NK-92 (cell line): ENCODE results near the gene GLI3.

ENCODE experiments used
- DNase-seq: peaks from one replicate; lab custom pipeline; 2025; ENCODE audit not compliant: unreplicated experiment; lab: John Stamatoyannopoulos, UW

GLI3 gene

GRCh38 chr7:42083284-42083683 is 153.7 kb downstream of the GLI3 start:
- DNase-seq, result no peak

- DNase-seq, result no peak
Observed at GRCh38 chr7:42082144-42082543, 154.9 kb downstream of the GLI3 start.

- no peak for DNase-seq
Observed at GRCh38 chr7:42081671-42082070, 155.3 kb downstream of the GLI3 start.

- DNase-seq, result no peak
Observed at GRCh38 chr7:42080841-42081586, 156.0 kb downstream of the GLI3 start.

- no peak for DNase-seq
Observed at GRCh38 chr7:42077271-42078135, 159.5 kb downstream of the GLI3 start.

- DNase-seq, result no peak
Observed at GRCh38 chr7:42076870-42077269, 160.1 kb downstream of the GLI3 start.

GRCh38 chr7:42075418-42075817 is 161.6 kb downstream of the GLI3 start:
- DNase-seq, result no peak

- no peak for DNase-seq
Observed at GRCh38 chr7:42074076-42074475, 162.9 kb downstream of the GLI3 start.

GRCh38 chr7:42071372-42072261 is 165.4 kb downstream of the GLI3 start:
- DNase-seq, result no peak

- DNase-seq, result no peak
Observed at GRCh38 chr7:42070068-42070467, 166.9 kb downstream of the GLI3 start.

- DNase-seq, result no peak
Observed at GRCh38 chr7:42069590-42069989, 167.4 kb downstream of the GLI3 start.

- DNase-seq, result no peak
Observed at GRCh38 chr7:42068554-42069280, 168.3 kb downstream of the GLI3 start.

GRCh38 chr7:42065942-42066341 is 171.1 kb downstream of the GLI3 start:
- no peak for DNase-seq

- DNase-seq, result no peak
Observed at GRCh38 chr7:42065015-42065414, 172.0 kb downstream of the GLI3 start.

- no peak for DNase-seq
Observed at GRCh38 chr7:42064534-42064933, 172.5 kb downstream of the GLI3 start.

GRCh38 chr7:42059275-42059674 is 177.7 kb downstream of the GLI3 start:
- DNase-seq, result no peak

- DNase-seq, result no peak
Observed at GRCh38 chr7:42057331-42057730, 179.7 kb downstream of the GLI3 start.

GRCh38 chr7:42055171-42055570 is 181.8 kb downstream of the GLI3 start:
- DNase-seq, result no peak

- no peak for DNase-seq
Observed at GRCh38 chr7:42053834-42054233, 183.2 kb downstream of the GLI3 start.

GRCh38 chr7:42049761-42050160 is 187.2 kb downstream of the GLI3 start:
- no peak for DNase-seq

GRCh38 chr7:42046483-42046882 is 190.5 kb downstream of the GLI3 start:
- DNase-seq, result no peak
